ENCODE data around the gene CARS2.
"Not testable (repeated sequence)": the region's sequence is repeated elsewhere in the genome, so short reads cannot be mapped to it uniquely, and the experiment has no call there.

The CARS2 gene

DNA sequence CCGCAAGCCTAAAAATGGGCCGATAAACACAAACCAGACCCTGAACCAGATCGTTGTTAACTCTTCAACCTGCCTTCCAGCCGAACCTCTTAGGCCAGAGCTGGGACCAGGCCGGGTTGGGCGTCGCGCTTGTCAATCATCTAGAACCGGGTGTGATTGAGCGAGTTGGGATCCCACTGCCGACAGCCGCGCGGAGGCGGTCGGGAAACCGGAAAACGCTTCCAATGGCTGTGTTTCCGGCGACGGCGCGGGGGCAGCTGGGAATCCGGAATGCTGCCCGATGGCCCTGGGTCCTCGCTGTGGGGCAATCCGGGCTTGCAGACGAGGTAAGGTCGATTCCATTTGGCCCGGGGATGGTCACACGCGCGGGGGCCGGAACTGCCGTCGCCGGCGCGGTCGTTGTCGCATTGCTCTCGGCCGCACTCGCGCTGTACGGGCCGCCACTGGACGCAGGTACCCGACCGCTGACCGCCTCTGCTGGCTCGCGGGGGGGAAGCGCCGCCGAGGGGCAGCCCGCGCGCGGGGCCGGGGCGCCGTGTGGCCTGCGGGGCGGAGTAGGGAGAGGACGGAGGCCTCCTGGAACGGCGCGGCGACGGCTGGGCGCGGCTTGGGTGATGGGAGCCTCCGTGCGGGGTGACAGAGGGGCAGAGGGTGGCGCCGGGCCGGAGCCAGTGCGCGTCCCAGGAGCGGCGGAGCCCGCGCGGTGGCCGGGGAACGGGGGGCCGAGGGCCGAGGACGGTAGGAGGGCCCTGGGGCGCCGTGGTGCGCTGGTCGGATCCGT lies 90.4 kb downstream of the CARS2 start, which contains the start of gene NAXD:
NAXD (plus strand) TSS at position 224 of the 781 bp plus-strand sequence; CDS start at position 281, 57 bp downstream.
- DNase-seq, result peak; percentile 8 to 67

DNA sequence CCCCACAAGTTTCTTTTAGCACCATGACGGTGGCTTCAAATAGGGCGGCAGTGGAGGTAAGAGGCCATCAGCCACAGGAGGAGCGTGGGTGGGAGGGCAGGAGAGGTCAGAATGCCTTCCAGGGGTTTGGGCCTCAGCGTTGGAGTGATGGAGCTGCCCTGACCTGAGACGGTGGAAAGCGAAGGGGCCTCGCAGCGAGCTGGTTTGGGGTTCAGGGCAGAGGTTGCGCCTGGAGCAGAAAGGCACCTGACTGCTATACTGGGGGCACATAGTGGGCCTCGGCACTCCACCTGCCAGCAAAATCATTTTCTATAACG lies 91.0 kb downstream of the CARS2 start:
- no peak for DNase-seq

DNA sequence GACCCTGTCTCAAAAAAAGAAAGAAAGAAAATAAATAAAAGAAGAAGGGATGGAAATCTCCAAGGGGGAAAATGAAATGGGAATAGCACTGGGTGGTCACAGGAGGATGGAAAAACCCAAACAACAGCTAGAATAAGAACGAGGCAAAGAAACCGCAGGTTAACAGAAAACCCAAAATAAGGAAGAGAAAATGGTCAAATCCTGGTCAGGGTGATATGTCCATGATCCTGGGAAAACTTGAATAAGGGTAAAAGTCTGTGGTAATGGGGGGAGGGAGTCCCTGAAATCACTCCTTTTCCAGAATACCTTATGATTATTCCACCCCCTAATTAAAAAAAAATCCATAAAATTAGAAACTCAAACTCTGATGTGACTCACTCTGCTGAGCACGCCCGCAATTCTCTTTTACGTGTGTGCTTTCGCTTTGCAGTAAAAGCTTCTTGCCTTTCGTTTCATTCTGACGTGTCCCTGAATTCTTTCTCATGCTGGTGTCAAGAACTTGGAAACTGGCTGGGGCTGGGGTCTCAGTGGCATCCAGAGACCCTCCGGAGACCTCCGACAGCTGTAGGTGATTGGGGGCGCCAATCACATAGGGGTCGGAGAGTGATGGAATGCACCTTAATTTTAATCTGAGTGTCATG lies 94.8 kb downstream of the CARS2 start:
- no peak for DNase-seq

DNA sequence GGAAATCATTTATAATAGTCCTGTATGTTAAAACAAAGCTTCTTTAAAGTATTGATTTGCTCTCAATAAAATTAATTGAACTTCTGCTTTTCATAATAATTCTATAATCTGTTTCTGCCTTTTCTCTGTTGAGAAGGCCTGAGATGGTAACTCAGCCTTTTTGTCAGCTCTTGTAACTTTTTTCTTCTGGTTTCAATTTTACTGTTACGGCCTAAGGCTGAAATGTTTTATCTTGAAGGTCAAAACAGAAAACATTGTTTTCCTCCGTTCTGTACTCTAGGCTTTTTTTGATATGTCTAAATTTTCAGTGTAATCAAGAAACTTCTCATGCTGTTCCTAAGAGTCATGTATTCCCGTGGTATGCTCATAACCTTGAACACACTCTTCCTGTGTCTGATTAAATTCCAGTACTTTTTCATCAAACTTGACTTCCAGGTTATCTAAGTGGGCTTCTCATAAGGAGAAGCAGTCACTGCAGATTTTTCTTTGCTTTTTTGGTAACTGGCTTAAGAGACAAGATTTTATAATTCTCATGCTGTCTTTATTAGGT lies 98.2 kb downstream of the CARS2 start:
- DNase-seq, result no peak

DNA sequence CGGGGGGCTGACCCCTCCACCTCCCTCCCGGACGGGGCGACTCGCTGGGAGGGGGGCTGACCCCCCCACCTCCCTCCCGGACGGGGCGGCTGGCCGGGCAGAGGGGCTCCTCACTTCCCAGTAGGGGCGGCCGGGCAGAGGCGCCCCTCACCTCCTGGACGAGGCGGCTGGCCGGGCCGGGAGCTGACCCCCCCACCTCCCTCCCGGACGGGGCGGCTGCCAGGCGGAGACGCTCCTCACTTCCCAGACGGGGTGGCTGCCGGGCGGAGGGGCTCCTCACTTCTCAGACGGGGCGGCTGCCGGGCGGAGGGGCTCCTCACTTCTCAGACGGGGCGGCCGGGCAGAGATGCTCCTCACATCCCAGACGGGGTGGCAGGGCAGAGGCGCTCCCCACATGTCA lies 99.6 kb downstream of the CARS2 start:
- not testable (repeated sequence) for DNase-seq

DNA sequence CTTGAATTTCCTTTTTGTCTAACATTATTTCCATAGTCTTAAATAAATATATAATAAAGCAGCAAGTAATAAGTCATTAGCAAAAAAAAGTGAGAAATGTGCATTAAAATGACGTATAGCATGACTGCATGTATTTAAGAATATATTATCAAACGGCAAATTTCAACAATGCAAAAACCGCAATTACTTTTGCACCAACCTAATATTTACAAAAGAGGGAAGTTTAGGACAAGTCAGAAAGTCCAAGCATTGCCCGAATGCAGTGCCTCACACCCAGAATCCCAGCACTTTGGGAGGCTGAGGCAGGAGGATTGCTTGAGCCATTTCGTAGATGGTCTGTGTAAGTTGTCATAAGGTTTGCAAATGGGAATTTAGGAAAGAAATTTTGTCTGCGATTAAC lies 100.8 kb downstream of the CARS2 start:
- no peak for DNase-seq

DNA sequence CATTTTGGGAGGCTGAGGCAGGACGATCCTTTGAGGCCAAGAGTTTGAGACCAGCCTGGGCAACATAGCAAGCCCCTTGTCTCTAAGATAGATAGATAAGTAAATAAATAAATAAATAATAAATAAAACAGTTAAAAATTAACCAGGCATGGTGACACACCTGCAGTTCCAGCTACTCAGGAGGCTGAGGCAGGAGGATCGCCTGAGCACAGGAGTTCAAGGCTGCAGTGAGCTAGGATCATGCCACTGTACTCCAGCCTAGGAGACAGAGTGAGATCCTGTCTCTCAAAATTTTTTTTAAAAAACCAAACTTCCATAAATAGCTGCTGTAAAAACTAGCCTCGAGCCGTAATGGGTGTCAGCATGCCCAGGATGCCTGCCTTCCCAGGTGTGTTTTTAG lies 104.9 kb downstream of the CARS2 start:
- DNase-seq, result no peak

DNA sequence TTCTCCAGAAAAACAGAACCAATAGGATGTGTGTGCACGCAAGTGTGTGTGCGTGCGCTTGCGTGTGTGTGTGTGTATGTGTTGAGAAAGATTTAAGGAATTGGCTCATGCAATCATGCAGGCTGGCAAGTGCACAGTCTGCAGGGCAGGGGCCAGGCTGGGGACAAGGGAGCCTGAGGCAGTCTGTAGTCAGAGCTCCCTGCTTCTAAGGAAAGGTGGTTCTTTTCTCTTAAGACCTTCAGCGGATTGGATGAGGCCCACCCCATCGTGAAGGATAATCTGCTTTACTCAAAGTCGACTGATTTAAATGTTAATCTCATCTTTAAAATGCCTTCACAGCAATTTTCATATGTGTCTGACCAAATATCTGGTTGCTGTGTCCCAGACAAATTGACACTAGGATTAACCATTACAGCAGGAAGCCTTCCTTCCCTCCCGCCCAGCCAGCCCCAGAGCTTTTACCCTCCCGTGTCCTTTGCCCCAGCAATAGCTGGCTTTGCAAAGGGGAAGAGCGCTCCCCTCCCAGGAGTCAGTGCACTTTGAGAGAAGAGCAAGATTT lies 105.6 kb downstream of the CARS2 start:
- DNase-seq, result no peak

DNA sequence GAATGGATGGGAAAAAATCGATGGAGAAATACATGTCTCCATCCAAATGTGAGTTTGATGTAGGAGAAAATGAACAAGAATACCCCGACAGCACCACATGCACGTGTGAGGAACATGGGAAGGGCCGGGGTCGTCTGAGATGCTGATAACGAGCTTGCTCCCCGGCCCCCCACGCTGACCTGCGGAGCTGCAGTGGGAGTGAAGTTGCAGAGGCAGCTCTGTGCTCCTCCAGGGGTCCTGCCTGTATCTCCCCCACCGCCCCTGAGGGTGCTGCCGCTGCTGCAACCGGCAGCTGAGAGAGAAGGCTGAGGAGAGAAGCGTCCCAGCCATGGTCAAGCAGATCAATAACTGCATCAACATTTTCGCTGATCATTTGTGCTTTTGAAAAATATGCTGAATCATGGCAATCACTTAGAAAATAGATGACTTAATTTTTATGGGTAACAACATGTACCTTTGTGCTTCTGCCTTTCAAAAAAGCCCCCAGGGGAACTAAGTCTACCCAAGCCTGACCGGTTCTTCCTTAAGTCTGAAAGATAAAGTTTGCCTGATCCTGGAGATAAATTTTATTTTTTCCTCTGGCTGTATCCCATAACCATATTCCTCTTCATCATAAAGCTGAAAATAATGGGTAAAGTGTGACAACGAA lies 108.8 kb downstream of the CARS2 start:
- no peak for DNase-seq

DNA sequence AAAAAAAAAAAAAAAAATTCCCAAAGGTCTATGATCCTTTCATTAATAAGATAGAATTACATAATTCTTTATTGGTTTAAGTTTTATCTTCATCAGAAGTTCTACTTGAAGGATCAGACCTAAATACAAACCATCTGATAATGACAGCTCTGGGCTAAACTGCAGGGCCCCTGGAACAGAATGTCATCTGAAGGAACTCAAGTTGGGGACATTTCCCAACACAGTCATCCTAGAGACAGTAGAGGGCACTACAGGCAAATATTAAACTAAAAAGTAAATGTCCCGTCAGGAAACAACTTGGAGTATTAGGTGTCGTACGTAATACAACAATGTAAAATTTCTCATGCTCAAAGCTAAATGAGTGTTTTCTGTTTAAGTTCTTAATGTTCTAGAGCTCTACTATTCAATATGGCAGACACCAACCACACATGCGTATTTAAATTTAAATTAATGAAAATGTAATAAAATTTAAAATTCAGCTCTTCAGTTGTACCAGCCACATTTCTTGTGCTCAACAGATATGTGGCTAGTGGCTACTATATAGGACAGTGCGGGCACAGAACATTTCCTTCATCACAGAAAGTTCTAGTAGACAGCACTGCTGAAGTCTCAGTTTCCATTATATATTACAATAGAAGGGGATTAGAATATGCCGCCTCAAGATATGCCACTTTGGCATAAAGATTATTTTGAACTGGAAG lies 112.3 kb downstream of the CARS2 start:
- DNase-seq, result no peak

DNA sequence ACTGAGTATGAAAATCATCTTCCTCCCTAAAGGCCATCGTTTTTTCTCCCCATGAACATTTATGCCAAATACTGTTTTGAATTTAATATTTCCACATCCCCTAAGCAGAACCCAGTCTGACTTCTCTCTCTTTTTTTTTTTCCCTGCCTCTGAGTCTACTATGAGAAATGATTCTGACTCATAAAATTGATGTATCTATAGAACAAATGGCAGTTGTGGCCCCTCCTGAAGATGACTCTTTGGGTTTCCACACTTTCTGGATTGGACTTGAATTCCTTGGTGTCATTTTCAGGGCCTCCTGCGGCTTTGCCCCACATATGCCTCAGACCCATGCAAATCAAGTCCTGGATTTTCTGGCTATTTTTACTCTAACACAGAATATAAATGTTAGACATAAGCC lies 113.3 kb downstream of the CARS2 start:
- DNase-seq, result no peak

Measured in NCI-H446 (cell line).